ENCODE measurements around the gene HSD17B8. TPM values are rescaled to one million over a fixed set of nuclear protein-coding genes. Genes with fewer than 3 reads are reported as not detected.
"Not testable (repeated sequence)": the region's sequence is repeated elsewhere in the genome, so short reads cannot be mapped to it uniquely, and the experiment has no call there.

HSD17B8 gene
- total RNA-seq, 1 donor from 2014 or later: 13.3 TPM

- intact Hi-C loops (cut with DNase I): no loop called here
Observed at GRCh38 chr6:33217246-33217645, 12.8 kb downstream of the HSD17B8 start.

GRCh38 chr6:33217681-33218080, 13.2 kb downstream of the HSD17B8 start:
- Histone ChIP-seq H3K36me3 (no peaks in the 10 kb centered on the region), H3K4me3 (no peak overlapping the region), H3K4me1 (peaks cover 14% of the 10 kb centered on the region), H3K27me3 (ENCODE audit: low read depth) (peaks cover 17% of the 10 kb centered on the region), H3K27ac (no peak overlapping the region), H3K9me3 (no peaks in the 10 kb centered on the region)
- intact Hi-C loops (cut with DNase I): no loop called here
- DNase-seq: no peak
- TF ChIP-seq CTCF (IDR thresholded peaks at IDR 0.05): no peak
- no peak for ATAC-seq

More at GRCh38 chr6:33217246-33217645, 12.8 kb downstream of the HSD17B8 start:
- DNase-seq (no peak), ATAC-seq (no peak)
- H3K36me3 ChIP-seq: no peaks in the 10 kb centered on the region
- H3K27me3 ChIP-seq (ENCODE audit: low read depth): peaks cover 17% of the 10 kb centered on the region
- no peak overlapping the region for H3K4me3 ChIP-seq
- H3K4me1 ChIP-seq: peaks cover 15% of the 10 kb centered on the region
- no peaks in the 10 kb centered on the region for H3K9me3 ChIP-seq
- H3K27ac ChIP-seq: no peak overlapping the region
- TF ChIP-seq CTCF (IDR thresholded peaks at IDR 0.05): no peak

- H3K4me3 ChIP-seq; ATAC-seq; H3K36me3 ChIP-seq; intact Hi-C loops (cut with DNase I); H3K4me1 ChIP-seq; H3K27ac ChIP-seq; H3K9me3 ChIP-seq; DNase-seq: not testable (repeated sequence)
- H3K27me3 ChIP-seq (ENCODE audit: low read depth): peaks cover 17% of the 10 kb centered on the region
Observed at GRCh38 chr6:33226503-33227120, 22.2 kb downstream of the HSD17B8 start.

- TF ChIP-seq CTCF (IDR thresholded peaks at IDR 0.05): no peak
- H3K27ac ChIP-seq: no peak overlapping the region
- no peak overlapping the region for H3K4me3 ChIP-seq
- DNase-seq: no peak
- no peaks in the 10 kb centered on the region for H3K4me1 ChIP-seq
- intact Hi-C loops (cut with DNase I): no loop called here
- no peaks in the 10 kb centered on the region for H3K9me3 ChIP-seq
- ATAC-seq: no peak
- H3K27me3 ChIP-seq (ENCODE audit: low read depth): peaks cover 18% of the 10 kb centered on the region
- no peaks in the 10 kb centered on the region for H3K36me3 ChIP-seq
Observed at GRCh38 chr6:33235221-33235634, 30.8 kb downstream of the HSD17B8 start.

- intact Hi-C loops (cut with DNase I): no loop called here
- no peak for DNase-seq
- Histone ChIP-seq H3K27ac (no peak overlapping the region), H3K4me1 (no peaks in the 10 kb centered on the region), H3K9me3 (no peaks in the 10 kb centered on the region), H3K36me3 (no peaks in the 10 kb centered on the region), H3K4me3 (no peak overlapping the region), H3K27me3 (ENCODE audit: low read depth) (peaks cover 18% of the 10 kb centered on the region)
- no peak for TF ChIP-seq CTCF (IDR thresholded peaks at IDR 0.05)
- ATAC-seq: no peak
Observed at GRCh38 chr6:33236328-33236727, 31.9 kb downstream of the HSD17B8 start.

- Histone ChIP-seq H3K36me3 (no peaks in the 10 kb centered on the region), H3K9me3 (no peaks in the 10 kb centered on the region), H3K27me3 (ENCODE audit: low read depth) (peaks cover 18% of the 10 kb centered on the region), H3K4me3 (no peak overlapping the region), H3K27ac (no peak overlapping the region), H3K4me1 (no peaks in the 10 kb centered on the region)
- no peak for TF ChIP-seq CTCF (IDR thresholded peaks at IDR 0.05)
- intact Hi-C loops (cut with DNase I): no loop called here
- DNase-seq (no peak), ATAC-seq (no peak)
Observed at GRCh38 chr6:33236852-33237251, 32.4 kb downstream of the HSD17B8 start.

Measured in lower lobe of right lung (tissue), 2 donors.